Sigmoid colon (tissue), 4 donors: ENCODE results near the gene NFIA.

Source experiments
- EP300 ChIP-seq, 4 donors: sonication (generic); formaldehyde crosslinking; IDR thresholded peaks; one replicate each; pipeline ENCODE4 v1.6.1; 2017; ENCODE audit warnings: antibody characterized with exemption in 4 of 4
- POLR2A ChIP-seq, 2 donors: fragments of 450-650 bp; IDR thresholded peaks; one replicate each; pipeline ENCODE4 v1.6.1; 2016; ENCODE audit warnings: antibody characterized with exemption in 2 of 2, mild to moderate bottlenecking in 2 of 2, moderate library complexity in 2 of 2
- TF ChIP-seq, protein P1 (sequence below), 4 experiments: fragments of 450-650 bp in 3 of 4; fragments of 200-600 bp in 1 of 4; IDR thresholded peaks; one replicate each; pipeline ENCODE4 v1.5.1; 2016 to 2019; ENCODE audit warnings: antibody characterized with exemption in 4 of 4, mild to moderate bottlenecking in 3 of 4, moderate library complexity in 2 of 4

- TF ChIP-seq, protein P1, sequence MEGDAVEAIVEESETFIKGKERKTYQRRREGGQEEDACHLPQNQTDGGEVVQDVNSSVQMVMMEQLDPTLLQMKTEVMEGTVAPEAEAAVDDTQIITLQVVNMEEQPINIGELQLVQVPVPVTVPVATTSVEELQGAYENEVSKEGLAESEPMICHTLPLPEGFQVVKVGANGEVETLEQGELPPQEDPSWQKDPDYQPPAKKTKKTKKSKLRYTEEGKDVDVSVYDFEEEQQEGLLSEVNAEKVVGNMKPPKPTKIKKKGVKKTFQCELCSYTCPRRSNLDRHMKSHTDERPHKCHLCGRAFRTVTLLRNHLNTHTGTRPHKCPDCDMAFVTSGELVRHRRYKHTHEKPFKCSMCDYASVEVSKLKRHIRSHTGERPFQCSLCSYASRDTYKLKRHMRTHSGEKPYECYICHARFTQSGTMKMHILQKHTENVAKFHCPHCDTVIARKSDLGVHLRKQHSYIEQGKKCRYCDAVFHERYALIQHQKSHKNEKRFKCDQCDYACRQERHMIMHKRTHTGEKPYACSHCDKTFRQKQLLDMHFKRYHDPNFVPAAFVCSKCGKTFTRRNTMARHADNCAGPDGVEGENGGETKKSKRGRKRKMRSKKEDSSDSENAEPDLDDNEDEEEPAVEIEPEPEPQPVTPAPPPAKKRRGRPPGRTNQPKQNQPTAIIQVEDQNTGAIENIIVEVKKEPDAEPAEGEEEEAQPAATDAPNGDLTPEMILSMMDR (IDR thresholded peaks at IDR 0.05): no peak
- TF ChIP-seq EP300 (IDR thresholded peaks at IDR 0.05) (no peak), POLR2A (IDR thresholded peaks at IDR 0.05) (no peak)
Observed at GRCh38 chr1:61122389-61122788, 40.0 kb downstream of the NFIA start.
